Activated naive CD8-positive, alpha-beta T cell treated with anti-CD3 and anti-CD28 coated beads for 36 hours (primary cell): ENCODE data around the gene GFY. TPM values are rescaled to one million over a fixed set of nuclear protein-coding genes. Genes with fewer than 3 reads are reported as not detected.

ENCODE experiments used
- DNase-seq: peaks from one replicate; pipeline ENCODE4 v3.0.0; 2021
- H3K27ac Mint-ChIP-seq: one replicate; pipeline ENCODE4 v1.8.0; 2022; ENCODE audit warnings: mild to moderate bottlenecking, moderate library complexity, mixed read lengths
- H3K27me3 Mint-ChIP-seq: one replicate; pipeline ENCODE4 v1.8.0; 2022; ENCODE audit warnings: mild to moderate bottlenecking, mixed read lengths
- H3K36me3 Mint-ChIP-seq: one replicate; pipeline ENCODE4 v1.8.0; 2021; ENCODE audit warnings: mild to moderate bottlenecking, mixed read lengths
- H3K4me1 Mint-ChIP-seq: one replicate; pipeline ENCODE4 v1.8.0; 2021; ENCODE audit warnings: mixed read lengths
- H3K4me3 Mint-ChIP-seq: one replicate; pipeline ENCODE4 v1.8.0; 2022; ENCODE audit warnings: mild to moderate bottlenecking, moderate library complexity, mixed read lengths
- H3K9me3 Mint-ChIP-seq: one replicate; pipeline ENCODE4 v1.8.0; 2022; ENCODE audit warnings: mixed read lengths
- total RNA-seq, 2 experiments: library from RNA; stranded (reverse); gene quantifications; one replicate each; pipeline ENCODE4 v1.2.3, GENCODE V29; 2021

GFY gene
- total RNA-seq, 2 experiments from 2014 or later, result not detected

- Mint-ChIP-seq H3K27ac (no peak overlapping the region), H3K27me3 (peaks cover 100% of the 10 kb centered on the region), H3K9me3 (no peaks in the 10 kb centered on the region), H3K4me3 (no peak overlapping the region), H3K4me1 (peaks cover 26% of the 10 kb centered on the region), H3K36me3 (no peaks in the 10 kb centered on the region)
- peak; percentile 38 for DNase-seq
These were observed 5.6 kb downstream of the GFY start for GRCh38 chr19:49430678-49431329.

- Mint-ChIP-seq H3K27ac (no peak overlapping the region), H3K9me3 (no peaks in the 10 kb centered on the region), H3K4me1 (peaks cover 31% of the 10 kb centered on the region), H3K4me3 (no peak overlapping the region), H3K36me3 (peaks cover 2% of the 10 kb centered on the region), H3K27me3 (peaks cover 100% of the 10 kb centered on the region)
- DNase-seq, result peak; percentile 33
These were observed 6.2 kb downstream of the GFY start for GRCh38 chr19:49431330-49431749.

GRCh38 chr19:49432141-49433073 lies 7.2 kb downstream of the GFY start:
- no peak overlapping the region for H3K27ac Mint-ChIP-seq
- H3K9me3 Mint-ChIP-seq, result no peaks in the 10 kb centered on the region
- DNase-seq, result no peak
- peaks cover 100% of the 10 kb centered on the region for H3K27me3 Mint-ChIP-seq
- peaks cover 2% of the 10 kb centered on the region for H3K36me3 Mint-ChIP-seq
- H3K4me3 Mint-ChIP-seq, result no peak overlapping the region
- H3K4me1 Mint-ChIP-seq, result peaks cover 29% of the 10 kb centered on the region

GRCh38 chr19:49433240-49433901 lies 8.2 kb downstream of the GFY start:
- H3K27me3 Mint-ChIP-seq, result peaks cover 100% of the 10 kb centered on the region
- H3K4me3 Mint-ChIP-seq, result no peak overlapping the region
- H3K4me1 Mint-ChIP-seq, result peaks cover 24% of the 10 kb centered on the region
- H3K36me3 Mint-ChIP-seq, result peaks cover 2% of the 10 kb centered on the region
- H3K27ac Mint-ChIP-seq, result no peak overlapping the region
- DNase-seq, result no peak
- no peaks in the 10 kb centered on the region for H3K9me3 Mint-ChIP-seq

GRCh38 chr19:49434907-49435583 lies 9.9 kb downstream of the GFY start:
- Mint-ChIP-seq H3K27me3 (peaks cover 100% of the 10 kb centered on the region), H3K27ac (no peak overlapping the region), H3K4me1 (peaks cover 19% of the 10 kb centered on the region), H3K36me3 (peaks cover 2% of the 10 kb centered on the region), H3K4me3 (no peak overlapping the region), H3K9me3 (no peaks in the 10 kb centered on the region)
- DNase-seq, result no peak

- Mint-ChIP-seq H3K4me3 (no peak overlapping the region), H3K27me3 (peaks cover 100% of the 10 kb centered on the region), H3K27ac (no peak overlapping the region), H3K4me1 (peaks cover 18% of the 10 kb centered on the region), H3K36me3 (peaks cover 2% of the 10 kb centered on the region), H3K9me3 (no peaks in the 10 kb centered on the region)
- no peak for DNase-seq
These were observed 10.5 kb downstream of the GFY start for GRCh38 chr19:49435670-49436069.

- Mint-ChIP-seq H3K27me3 (peaks cover 99% of the 10 kb centered on the region), H3K36me3 (peaks cover 2% of the 10 kb centered on the region), H3K4me1 (peaks cover 22% of the 10 kb centered on the region), H3K9me3 (no peaks in the 10 kb centered on the region), H3K4me3 (no peak overlapping the region), H3K27ac (no peak overlapping the region)
- DNase-seq, result peak; percentile 76
These were observed 11.3 kb downstream of the GFY start for GRCh38 chr19:49436381-49437017.

GRCh38 chr19:49437231-49437630 lies 12.0 kb downstream of the GFY start:
- no peak overlapping the region for H3K27ac Mint-ChIP-seq
- H3K4me3 Mint-ChIP-seq, result no peak overlapping the region
- no peak for DNase-seq
- peaks cover 99% of the 10 kb centered on the region for H3K27me3 Mint-ChIP-seq
- H3K4me1 Mint-ChIP-seq, result peaks cover 27% of the 10 kb centered on the region
- H3K9me3 Mint-ChIP-seq, result no peaks in the 10 kb centered on the region
- H3K36me3 Mint-ChIP-seq, result peaks cover 2% of the 10 kb centered on the region

- no peak for DNase-seq
- Mint-ChIP-seq H3K27ac (no peak overlapping the region), H3K4me3 (no peak overlapping the region), H3K4me1 (peaks cover 28% of the 10 kb centered on the region), H3K9me3 (no peaks in the 10 kb centered on the region), H3K36me3 (peaks cover 2% of the 10 kb centered on the region), H3K27me3 (peaks cover 98% of the 10 kb centered on the region)
These were observed 13.1 kb downstream of the GFY start for GRCh38 chr19:49438261-49438660.

- H3K4me3 Mint-ChIP-seq, result no peak overlapping the region
- peaks cover 2% of the 10 kb centered on the region for H3K36me3 Mint-ChIP-seq
- H3K27ac Mint-ChIP-seq, result no peak overlapping the region
- H3K4me1 Mint-ChIP-seq, result peaks cover 27% of the 10 kb centered on the region
- DNase-seq, result no peak
- H3K27me3 Mint-ChIP-seq, result peaks cover 83% of the 10 kb centered on the region
- no peaks in the 10 kb centered on the region for H3K9me3 Mint-ChIP-seq
These were observed 14.6 kb downstream of the GFY start for GRCh38 chr19:49439836-49440235.

- Mint-ChIP-seq H3K27me3 (peaks cover 75% of the 10 kb centered on the region), H3K27ac (no peak overlapping the region), H3K4me1 (peaks cover 32% of the 10 kb centered on the region)
These were observed 15.4 kb downstream of the GFY start for GRCh38 chr19:49440439-49441209.

GRCh38 chr19:49441210-49441959 lies 16.2 kb downstream of the GFY start, which contains the start of gene SLC17A7:
Gene SLC17A7, minus strand, starts transcription at chr19:49441527. Its CDS starts 148 bp downstream, at chr19:49441379.
- Mint-ChIP-seq H3K27me3 (peaks cover 67% of the 10 kb centered on the region), H3K27ac (no peak within 1 kb of the TSS), H3K4me1 (peaks cover 27% of the 10 kb centered on the region), H3K9me3 (no peaks in the 10 kb centered on the region), H3K36me3 (peaks cover 5% of the 10 kb centered on the region), H3K4me3 (peak within 1 kb of the TSS; percentile 79)
- peak; percentile 50 for DNase-seq

More at GRCh38 chr19:49440439-49441209, 15.4 kb downstream of the GFY start:
- no peaks in the 10 kb centered on the region for H3K9me3 Mint-ChIP-seq
- peaks cover 2% of the 10 kb centered on the region for H3K36me3 Mint-ChIP-seq
- DNase-seq, result no peak
- H3K4me3 Mint-ChIP-seq, result no peak overlapping the region

- no peak for DNase-seq
- H3K27ac Mint-ChIP-seq, result no peak overlapping the region
- peak overlapping the region; percentile 79 for H3K4me3 Mint-ChIP-seq
These were observed 16.8 kb downstream of the GFY start for GRCh38 chr19:49441960-49442350.

More at GRCh38 chr19:49441960-49442350, 16.8 kb downstream of the GFY start:
- Mint-ChIP-seq H3K4me1 (peaks cover 23% of the 10 kb centered on the region), H3K36me3 (peaks cover 5% of the 10 kb centered on the region), H3K27me3 (peaks cover 61% of the 10 kb centered on the region), H3K9me3 (no peaks in the 10 kb centered on the region)
